ENCODE data around the gene ADORA3. TPM values are rescaled to one million over a fixed set of nuclear protein-coding genes. Genes with fewer than 3 reads are reported as not detected.
A peak's percentile ranks its signal among the peaks of the same experiment; 100 is the strongest.

The ADORA3 gene
- total RNA-seq, 1 experiment from 2014 or later = not detected

- peak; percentile 81 for DNase-seq (ENCODE audit: low read depth)
Measured at GRCh38 chr1:111507411-111508201, 4.2 kb upstream of the ADORA3 start.

- no peak for DNase-seq (ENCODE audit: low read depth)
Measured at GRCh38 chr1:111506561-111506960, 3.1 kb upstream of the ADORA3 start.

GRCh38 chr1:111505641-111506119 lies 2.2 kb upstream of the ADORA3 start:
- no peak for DNase-seq (ENCODE audit: low read depth)

- DNase-seq (ENCODE audit: low read depth) = no peak
Measured at GRCh38 chr1:111504097-111504496, 664 bp upstream of the ADORA3 start.

GRCh38 chr1:111501645-111502044 lies 1.8 kb downstream of the ADORA3 start:
- no peak for DNase-seq (ENCODE audit: low read depth)

GRCh38 chr1:111499026-111499785 lies 4.2 kb downstream of the ADORA3 start:
- peak; percentile 28 for DNase-seq (ENCODE audit: low read depth)

GRCh38 chr1:111497592-111497991 lies 5.8 kb downstream of the ADORA3 start:
- no peak for DNase-seq (ENCODE audit: low read depth)

- no peak for DNase-seq (ENCODE audit: low read depth)
Measured at GRCh38 chr1:111496398-111496797, 7.0 kb downstream of the ADORA3 start.

- DNase-seq (ENCODE audit: low read depth) = no peak
Measured at GRCh38 chr1:111491070-111491469, 12.4 kb downstream of the ADORA3 start.

GRCh38 chr1:111490220-111490619 lies 13.2 kb downstream of the ADORA3 start:
- no peak for DNase-seq (ENCODE audit: low read depth)

- DNase-seq (ENCODE audit: low read depth) = peak; percentile 22
Measured at GRCh38 chr1:111489604-111490003, 13.8 kb downstream of the ADORA3 start.

GRCh38 chr1:111488669-111489068 lies 14.8 kb downstream of the ADORA3 start:
- no peak for DNase-seq (ENCODE audit: low read depth)

GRCh38 chr1:111487133-111487532 lies 16.3 kb downstream of the ADORA3 start:
- no peak for DNase-seq (ENCODE audit: low read depth)

GRCh38 chr1:111486431-111486830 lies 17.0 kb downstream of the ADORA3 start:
- DNase-seq (ENCODE audit: low read depth) = no peak

- DNase-seq (ENCODE audit: low read depth) = no peak
Measured at GRCh38 chr1:111484391-111485026, 18.9 kb downstream of the ADORA3 start.

GRCh38 chr1:111483876-111484275 lies 19.6 kb downstream of the ADORA3 start:
- DNase-seq (ENCODE audit: low read depth) = no peak

GRCh38 chr1:111483166-111483565 lies 20.3 kb downstream of the ADORA3 start:
- DNase-seq (ENCODE audit: low read depth) = no peak

- DNase-seq (ENCODE audit: low read depth) = peak; percentile 67
Measured at GRCh38 chr1:111481387-111482221, 21.8 kb downstream of the ADORA3 start.

- DNase-seq (ENCODE audit: low read depth) = no peak
Measured at GRCh38 chr1:111480674-111481073, 22.8 kb downstream of the ADORA3 start.

- no peak for DNase-seq (ENCODE audit: low read depth)
Measured at GRCh38 chr1:111476761-111477309, 26.6 kb downstream of the ADORA3 start.

- DNase-seq (ENCODE audit: low read depth) = no peak
Measured at GRCh38 chr1:111476214-111476613, 27.2 kb downstream of the ADORA3 start.
